Measurements from ENCODE around the gene CYB5R4. TPM values are rescaled to one million over a fixed set of nuclear protein-coding genes. Genes with fewer than 3 reads are reported as not detected.

The CYB5R4 gene
- polyA plus RNA-seq, 2 of the 4 experiments (the other 2 are of a cell fraction) = 21.3 to 25.5 TPM

GRCh38 chr6:83873869-83874268 lies 14.4 kb downstream of the CYB5R4 start (continued):
- no peak for TF ChIP-seq REST (IDR thresholded peaks at IDR 0.05)
- TF ChIP-seq ZFP36 (IDR thresholded peaks at IDR 0.05; ENCODE audit: borderline replicate concordance, partially characterized antibody) = no peak
- no peak for TF ChIP-seq BHLHE40 (IDR thresholded peaks at IDR 0.05; ENCODE audit: low read depth, low read length)
- TF ChIP-seq SMC3 (IDR thresholded peaks at IDR 0.05) = no peak
- no peak for TF ChIP-seq CBX2 (IDR thresholded peaks at IDR 0.05; ENCODE audit: borderline replicate concordance, low read depth)
- TF ChIP-seq HOXB13 (CRISPR knock-in tag; IDR thresholded peaks at IDR 0.05; ENCODE audit: low read depth) = no peak

GRCh38 chr6:83875843-83876242 lies 16.4 kb downstream of the CYB5R4 start:
- no peak for TF ChIP-seq ESRRA (IDR thresholded peaks at IDR 0.05; ENCODE audit: borderline replicate concordance, low read length)
- TF ChIP-seq, protein P1, sequence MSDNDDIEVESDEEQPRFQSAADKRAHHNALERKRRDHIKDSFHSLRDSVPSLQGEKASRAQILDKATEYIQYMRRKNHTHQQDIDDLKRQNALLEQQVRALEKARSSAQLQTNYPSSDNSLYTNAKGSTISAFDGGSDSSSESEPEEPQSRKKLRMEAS (IDR thresholded peaks at IDR 0.05) = no peak
- no peak for TF ChIP-seq ZC3H11A (IDR thresholded peaks at IDR 0.05)
- no peak for TF ChIP-seq TP53 (CRISPR knock-in tag; IDR thresholded peaks at IDR 0.05)
- no peak for TF ChIP-seq HEYL (CRISPR knock-in tag; IDR thresholded peaks at IDR 0.05)
- TF ChIP-seq, protein P2, sequence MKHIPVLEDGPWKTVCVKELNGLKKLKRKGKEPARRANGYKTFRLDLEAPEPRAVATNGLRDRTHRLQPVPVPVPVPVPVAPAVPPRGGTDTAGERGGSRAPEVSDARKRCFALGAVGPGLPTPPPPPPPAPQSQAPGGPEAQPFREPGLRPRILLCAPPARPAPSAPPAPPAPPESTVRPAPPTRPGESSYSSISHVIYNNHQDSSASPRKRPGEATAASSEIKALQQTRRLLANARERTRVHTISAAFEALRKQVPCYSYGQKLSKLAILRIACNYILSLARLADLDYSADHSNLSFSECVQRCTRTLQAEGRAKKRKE (CRISPR knock-in tag; IDR thresholded peaks at IDR 0.05; ENCODE audit: low read depth) = no peak
- TF ChIP-seq RARB (CRISPR knock-in tag; IDR thresholded peaks at IDR 0.05) = no peak
- no peak for TF ChIP-seq JUN (IDR thresholded peaks at IDR 0.05)
- TF ChIP-seq CBX8 (IDR thresholded peaks at IDR 0.05) = no peak
- TF ChIP-seq SREBF2 (IDR thresholded peaks at IDR 0.05) = no peak
- no peak for TF ChIP-seq PHF8 (IDR thresholded peaks at IDR 0.05; ENCODE audit: borderline replicate concordance, low read depth)
- no peak for ATAC-seq
- ChIA-PET CTCF (no interaction called here), POLR2A (no interaction called here)
- DNase-seq (ENCODE audit: low read depth in 1 of 2, low spot score in 1 of 2) = no peak
- Histone ChIP-seq H3K27ac (no peak overlapping the region), H3K4me1 (peaks cover 15% of the 10 kb centered on the region), H3K4me2 (no peak overlapping the region), H3K4me3 (no peak overlapping the region), H3K9me3 (no peaks in the 10 kb centered on the region)
- no peak for FAIRE-seq
- WGBS (ENCODE audit: missing lambda C conversion rate) = 96% methylated on average over 6 of the region's 6 CpGs

DNA sequence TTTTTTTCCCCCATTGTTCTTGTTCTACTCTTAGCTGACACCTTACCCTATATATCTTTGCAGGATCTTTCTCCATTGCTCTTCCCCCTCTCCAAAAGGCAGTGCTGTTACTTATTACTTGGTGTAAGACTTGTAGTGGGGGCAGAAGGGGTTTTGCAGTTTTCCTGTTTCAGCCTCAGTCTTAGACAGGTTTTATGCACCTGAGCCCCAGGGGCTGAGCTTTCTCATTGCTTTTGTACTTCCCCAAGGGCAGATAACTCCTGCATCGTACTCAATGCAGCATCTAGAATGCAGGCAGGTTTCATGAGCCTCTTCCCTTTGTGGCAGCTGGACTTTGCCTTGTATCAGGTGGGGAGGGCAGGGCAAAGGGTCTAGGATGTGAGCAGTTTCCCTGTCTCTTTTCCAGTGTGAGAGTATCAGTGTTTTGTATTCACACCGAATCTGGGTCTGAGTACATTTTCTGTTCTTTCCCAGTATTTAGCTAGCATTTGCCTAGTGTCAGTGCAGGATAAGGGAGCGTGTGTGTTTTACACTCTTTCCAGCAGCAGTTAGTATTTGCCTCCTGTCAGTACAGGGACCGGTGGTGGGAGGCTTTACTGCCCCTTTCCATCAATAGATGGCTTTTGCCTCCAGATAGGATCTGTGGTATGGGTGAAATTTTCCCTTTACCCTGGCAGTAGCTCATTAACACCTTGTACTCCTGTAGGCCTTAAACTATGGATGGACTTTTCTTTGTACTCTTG lies 19.6 kb downstream of the CYB5R4 start:
- TF ChIP-seq EHMT2 (IDR thresholded peaks at IDR 0.05; ENCODE audit: low read depth) (no peak), NFE2L2 (conservative IDR thresholded peaks at IDR 0.05; ENCODE audit: low read length) (no peak), HEYL (CRISPR knock-in tag; IDR thresholded peaks at IDR 0.05) (no peak), HOXA7 (CRISPR knock-in tag; IDR thresholded peaks at IDR 0.05) (no peak), ZSCAN20 (CRISPR knock-in tag; IDR thresholded peaks at IDR 0.05) (no peak), GATA3 (IDR thresholded peaks at IDR 0.05; ENCODE audit: borderline replicate concordance) (no peak), FOSL2 (IDR thresholded peaks at IDR 0.05) (no peak), FOSL2 (CRISPR knock-in tag; IDR thresholded peaks at IDR 0.05) (no peak), CHD2 (IDR thresholded peaks at IDR 0.05; ENCODE audit: low read length, partially characterized antibody) (no peak), POLR2A (IDR thresholded peaks at IDR 0.05; ENCODE audit: low read length) (no peak), HMGXB4 (CRISPR knock-in tag; IDR thresholded peaks at IDR 0.05; ENCODE audit: borderline replicate concordance) (no peak)
- Histone ChIP-seq H3K4me2 (no peak overlapping the region), H3K4me3 (no peak overlapping the region), H3K9me3 (no peaks in the 10 kb centered on the region), H3K4me1 (peaks cover 15% of the 10 kb centered on the region), H3K27ac (no peak overlapping the region)
- FAIRE-seq (no peak), DNase-seq (ENCODE audit: low read depth in 1 of 2, low spot score in 1 of 2) (no peak), ATAC-seq (peak in 1 of 2 experiments; percentile 19; a peak in 1 of 6 replicates)
- CTCF ChIA-PET = interaction anchor here (1.1 to 1.8 kb wide), 2 partner anchors 342 to 349 kb away, joined by 3 to 7 read pairs; partner anchors contain the start of gene CEP162
- 78% methylated on average over 4 of the region's 4 CpGs for WGBS (ENCODE audit: missing lambda C conversion rate)
- POLR2A ChIA-PET = no interaction called here
